GM13976 (cell line): ENCODE measurements around the gene MYOF.
A peak's percentile ranks its signal among the peaks of the same experiment; 100 is the strongest.
"Not testable (repeated sequence)": the region's sequence is repeated elsewhere in the genome, so short reads cannot be mapped to it uniquely, and the experiment has no call there.

Source experiments
- DNase-seq: peaks from one replicate; pipeline ENCODE4 v3.0.0; 2012; ENCODE audit warnings: low spot score
- in situ Hi-C: fragments of 300-500 bp; cut with MboI; formaldehyde crosslinking; loops from one replicate; pipeline ENCODE4 v1.12.0; 2022; ENCODE audit warnings: low sequenced_read_pairs, mixed read lengths, inconsistent platforms; ENCODE audit not compliant: unreplicated experiment
- TF ChIP-seq, protein P1 (sequence below): IDR thresholded peaks from 2 replicates; pipeline ENCODE4 v1.5.1; 2012; ENCODE audit warnings: borderline replicate concordance, mild to moderate bottlenecking; ENCODE audit not compliant: insufficient read depth; ENCODE audit errors: extremely low read depth, missing control alignments, control extremely low read depth

Gene MYOF

DNA sequence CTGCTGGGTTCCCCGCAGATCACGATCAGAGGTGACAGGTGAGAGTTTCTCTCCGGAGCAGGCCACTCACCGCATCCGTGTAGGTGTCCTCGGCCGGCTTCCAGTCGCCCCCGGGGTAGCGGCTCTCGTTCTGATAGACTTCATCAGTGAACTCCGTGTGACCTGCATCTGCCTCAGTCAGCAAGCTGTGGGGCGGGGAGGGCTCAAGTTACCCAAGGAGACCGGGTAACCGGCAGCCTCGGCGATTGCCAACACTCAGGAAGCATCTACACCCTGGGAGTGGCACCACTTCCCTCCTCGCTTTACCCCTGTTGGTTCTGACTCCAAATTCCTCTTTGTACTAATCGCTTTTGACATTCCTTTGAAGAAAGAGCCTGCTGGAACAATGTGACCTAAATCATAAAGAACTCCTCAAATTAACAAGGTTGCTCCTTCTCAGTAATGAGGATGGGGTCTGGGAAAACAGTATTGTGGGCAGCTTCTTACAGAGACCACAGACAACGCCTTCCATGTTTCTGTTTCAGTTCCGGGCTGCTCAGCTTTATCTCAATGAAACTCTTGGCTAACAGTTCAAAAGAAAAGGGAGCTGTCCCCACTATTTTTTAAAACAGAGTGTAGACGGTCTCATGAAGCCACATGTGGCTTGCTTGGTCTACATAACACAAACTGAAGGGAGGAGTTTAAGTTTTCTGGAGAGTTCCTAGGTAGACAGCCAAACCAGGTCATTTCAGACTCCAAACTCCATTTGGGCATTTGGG is 118.1 kb downstream of the MYOF start:
- in situ Hi-C loops = no loop called here
- TF ChIP-seq, protein P1, sequence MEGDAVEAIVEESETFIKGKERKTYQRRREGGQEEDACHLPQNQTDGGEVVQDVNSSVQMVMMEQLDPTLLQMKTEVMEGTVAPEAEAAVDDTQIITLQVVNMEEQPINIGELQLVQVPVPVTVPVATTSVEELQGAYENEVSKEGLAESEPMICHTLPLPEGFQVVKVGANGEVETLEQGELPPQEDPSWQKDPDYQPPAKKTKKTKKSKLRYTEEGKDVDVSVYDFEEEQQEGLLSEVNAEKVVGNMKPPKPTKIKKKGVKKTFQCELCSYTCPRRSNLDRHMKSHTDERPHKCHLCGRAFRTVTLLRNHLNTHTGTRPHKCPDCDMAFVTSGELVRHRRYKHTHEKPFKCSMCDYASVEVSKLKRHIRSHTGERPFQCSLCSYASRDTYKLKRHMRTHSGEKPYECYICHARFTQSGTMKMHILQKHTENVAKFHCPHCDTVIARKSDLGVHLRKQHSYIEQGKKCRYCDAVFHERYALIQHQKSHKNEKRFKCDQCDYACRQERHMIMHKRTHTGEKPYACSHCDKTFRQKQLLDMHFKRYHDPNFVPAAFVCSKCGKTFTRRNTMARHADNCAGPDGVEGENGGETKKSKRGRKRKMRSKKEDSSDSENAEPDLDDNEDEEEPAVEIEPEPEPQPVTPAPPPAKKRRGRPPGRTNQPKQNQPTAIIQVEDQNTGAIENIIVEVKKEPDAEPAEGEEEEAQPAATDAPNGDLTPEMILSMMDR = no peak
- DNase-seq = no peak

DNA sequence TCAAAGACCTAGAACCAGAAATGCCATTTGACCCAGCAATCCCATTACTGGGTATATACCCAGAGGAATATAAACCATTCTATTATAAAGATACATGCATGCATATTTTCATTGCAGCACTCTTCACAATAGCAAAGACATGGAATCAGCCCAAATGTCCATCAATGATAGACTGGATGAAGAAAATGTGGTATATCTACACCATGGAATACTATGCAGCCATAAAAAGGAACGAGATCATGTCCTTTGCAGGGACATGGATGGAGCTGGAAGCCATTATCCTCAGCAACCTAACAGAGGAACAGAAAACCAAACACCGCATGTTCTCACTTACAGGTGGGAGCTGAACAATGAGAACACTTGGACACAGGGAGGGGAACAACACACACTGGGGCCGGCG is 123.7 kb downstream of the MYOF start:
- in situ Hi-C loops = loop anchor here (10.0 kb wide), 1 partner anchor 284 kb away; the partner anchor contains the start of gene CYP26A1

DNA sequence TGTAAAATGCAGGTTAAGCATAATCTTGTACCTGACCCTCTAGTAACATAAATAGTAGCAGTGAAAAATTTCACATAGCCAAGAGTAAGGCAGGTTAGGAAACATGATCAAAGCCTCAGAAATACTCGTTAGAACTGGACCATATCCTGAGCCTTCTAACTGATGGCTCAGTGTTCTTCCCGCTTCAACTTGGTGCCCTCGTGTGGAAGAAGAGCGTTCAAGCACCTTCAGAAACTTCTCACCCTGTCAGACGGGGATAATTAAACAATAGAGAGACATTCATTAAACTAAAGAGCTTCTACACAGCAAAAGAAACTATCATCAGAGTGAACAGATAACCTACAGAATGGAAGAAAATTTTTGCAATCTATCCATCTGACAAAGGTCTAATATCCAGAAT is 124.5 kb downstream of the MYOF start:
- peak; percentile 44 for DNase-seq
- TF ChIP-seq, protein P1 = peak; percentile 42
- in situ Hi-C loops = loop anchor here (10.0 kb wide), 1 partner anchor 283 kb away; the partner anchor contains the start of gene CYP26A1

More for the DNA sequence above, 123.7 kb downstream of the MYOF start:
- DNase-seq = not testable (repeated sequence)

DNA sequence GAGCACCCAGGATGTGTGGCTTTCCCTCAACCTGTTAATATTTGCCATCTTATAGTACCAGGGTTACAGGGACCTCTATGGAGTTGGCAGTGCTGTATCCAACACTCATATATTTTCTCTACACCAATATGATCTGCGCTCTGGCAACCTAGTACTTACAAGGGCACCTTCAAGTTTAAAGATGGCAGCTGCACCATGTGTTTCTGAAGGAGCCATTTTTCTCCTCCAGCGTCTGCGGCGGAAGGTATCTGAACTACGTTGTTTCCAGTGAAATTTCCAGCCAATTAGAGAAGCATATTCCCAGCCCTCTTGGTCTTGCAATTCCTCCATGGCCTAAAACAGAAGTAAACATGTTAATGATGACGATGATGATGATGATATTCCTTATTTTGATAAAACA is 125.6 kb downstream of the MYOF start:
- in situ Hi-C loops = loop anchor here (10.0 kb wide), 1 partner anchor 282 kb away; the partner anchor contains the start of gene CYP26A1
- TF ChIP-seq, protein P1 = no peak
- no peak for DNase-seq

DNA sequence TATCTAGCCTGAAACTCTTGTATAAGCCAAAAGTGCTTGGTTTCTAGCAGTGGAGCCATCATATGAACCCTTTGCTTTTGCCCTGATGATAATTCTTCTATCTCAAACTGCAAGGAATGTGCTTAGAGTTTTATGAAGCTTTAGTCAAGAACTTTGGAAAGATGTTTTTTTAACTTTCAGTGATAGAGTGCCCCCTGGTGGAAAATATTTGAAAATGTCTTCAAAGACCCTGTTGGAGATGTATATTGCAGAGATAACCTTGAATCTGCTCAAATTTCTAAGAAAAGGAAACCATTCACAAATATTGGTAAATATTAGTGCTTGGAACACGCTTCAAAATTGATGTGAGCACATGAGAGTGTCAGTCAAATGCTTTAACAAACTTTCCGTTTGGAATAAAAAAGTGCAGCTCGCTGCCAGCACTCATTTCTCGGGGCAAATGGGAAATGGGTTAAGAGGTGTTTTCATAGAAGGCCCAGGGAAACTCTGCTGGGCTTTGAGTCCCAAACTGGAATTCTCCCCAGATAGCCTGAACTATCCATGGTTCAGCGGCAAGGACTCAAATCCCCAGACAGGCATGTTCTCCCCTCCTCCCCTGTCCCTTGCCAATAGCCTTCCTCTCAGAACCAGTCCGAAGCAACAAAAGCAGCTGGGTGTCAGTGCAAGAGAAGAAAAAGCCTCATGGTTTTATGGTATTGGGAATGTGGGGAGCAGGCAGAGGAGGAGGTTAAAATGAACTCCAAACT is 129.3 kb downstream of the MYOF start:
- in situ Hi-C loops = loop anchor here (10.0 kb wide), 1 partner anchor 278 kb away; the partner anchor contains the start of gene CYP26A1
- TF ChIP-seq, protein P1 = no peak
- DNase-seq = peak; percentile 53

DNA sequence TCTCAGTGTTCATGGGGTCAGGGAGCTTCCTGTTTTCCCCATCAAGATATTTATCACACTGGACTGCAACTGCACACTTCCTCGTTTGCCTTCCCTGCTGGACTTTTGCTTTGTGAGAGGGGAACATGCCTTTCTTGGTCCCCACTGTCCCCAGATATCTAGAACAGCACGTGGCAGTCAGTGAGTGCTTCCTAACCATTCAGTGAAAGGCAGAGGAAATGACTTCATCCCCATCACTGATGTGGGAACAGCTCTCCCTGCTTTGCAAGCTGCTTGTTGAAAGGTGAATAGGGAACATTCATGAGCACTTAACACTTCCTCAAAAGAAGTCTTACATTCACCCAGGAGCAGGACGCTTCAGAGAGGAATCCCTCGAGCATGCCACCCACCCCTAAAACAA is 135.4 kb downstream of the MYOF start:
- in situ Hi-C loops = no loop called here
- DNase-seq = no peak
- TF ChIP-seq, protein P1 = no peak

- in situ Hi-C loops = no loop called here
- TF ChIP-seq, protein P1 = no peak
- DNase-seq = no peak
Measured at GRCh38 chr10:93346108-93346507, 136.0 kb downstream of the MYOF start.
